ENCODE data around the gene EPS8L2. TPM values are rescaled to one million over a fixed set of nuclear protein-coding genes. Genes with fewer than 3 reads are reported as not detected.

The EPS8L2 gene
- total and polyA plus RNA-seq, 2 of the 4 experiments (the other 2 are of a cell fraction) = 17.2 to 39.4 TPM

- H3K4me3 ChIP-seq (ENCODE audit: insufficient read depth, low read depth, low read length) = no peak overlapping the region
- intact Hi-C loops (cut with micrococcal nuclease) (loop anchor here (10.0 kb wide), 1 partner anchor 171 kb away; no protein-coding TSS in a partner anchor), dilution Hi-C loops (cut with HindIII; ENCODE audit: low sequenced_read_pairs, unreplicated experiment) (no loop called here), in situ Hi-C loops (cut with MboI; ENCODE audit: low sequenced_read_pairs) (no loop called here)
- no peak overlapping the region for H2BK15ac ChIP-seq (ENCODE audit: low read depth, low read length)
- no peak overlapping the region for H4K5ac ChIP-seq (ENCODE audit: low read depth, low read length)
- H3K27me3 ChIP-seq (ENCODE audit: control insufficient read depth, insufficient read depth, low read length) = peaks cover 7% of the 10 kb centered on the region; the same call in 1 of the 2 replicates
- no peak overlapping the region for H2AK5ac ChIP-seq (ENCODE audit: low read depth, low read length)
- no peak overlapping the region; a peak in 1 of 4 replicates for H4K8ac ChIP-seq (ENCODE audit: low read depth in 2 of 2, low read length in 2 of 2)
- no peak overlapping the region for H3K23ac ChIP-seq (ENCODE audit: low read depth, low read length)
- H3K4ac ChIP-seq (ENCODE audit: low read depth, low read length) = no peak overlapping the region
- ATAC-seq (ENCODE audit: low read depth) = no peak
- no peak overlapping the region for H4K91ac ChIP-seq (ENCODE audit: insufficient read depth, low read depth, low read length)
- DNase-seq = no peak
- peak overlapping the region; percentile 5 for H2AK9ac ChIP-seq (replicated peaks; ENCODE audit: low read depth, low read length, poor library complexity)
- no peak overlapping the region for H3K56ac ChIP-seq (ENCODE audit: extremely low read depth, insufficient read depth, low read length)
- no peak for TF ChIP-seq CEBPB (IDR thresholded peaks at IDR 0.05; ENCODE audit: low read depth, low read length)
- no peak for TF ChIP-seq RFX5 (IDR thresholded peaks at IDR 0.05; ENCODE audit: low read depth, low read length)
- no peak for TF ChIP-seq RCOR1 (IDR thresholded peaks at IDR 0.05; ENCODE audit: insufficient replicate concordance, low read length)
- no peak for TF ChIP-seq MXI1 (IDR thresholded peaks at IDR 0.05; ENCODE audit: borderline replicate concordance, low read depth, low read length)
- TF ChIP-seq CHD1 (IDR thresholded peaks at IDR 0.05; ENCODE audit: low read depth, low read length) = no peak
- TF ChIP-seq, protein P1, sequence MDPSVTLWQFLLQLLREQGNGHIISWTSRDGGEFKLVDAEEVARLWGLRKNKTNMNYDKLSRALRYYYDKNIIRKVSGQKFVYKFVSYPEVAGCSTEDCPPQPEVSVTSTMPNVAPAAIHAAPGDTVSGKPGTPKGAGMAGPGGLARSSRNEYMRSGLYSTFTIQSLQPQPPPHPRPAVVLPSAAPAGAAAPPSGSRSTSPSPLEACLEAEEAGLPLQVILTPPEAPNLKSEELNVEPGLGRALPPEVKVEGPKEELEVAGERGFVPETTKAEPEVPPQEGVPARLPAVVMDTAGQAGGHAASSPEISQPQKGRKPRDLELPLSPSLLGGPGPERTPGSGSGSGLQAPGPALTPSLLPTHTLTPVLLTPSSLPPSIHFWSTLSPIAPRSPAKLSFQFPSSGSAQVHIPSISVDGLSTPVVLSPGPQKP (IDR thresholded peaks at IDR 0.05; ENCODE audit: borderline replicate concordance, low read depth, low read length) = no peak
- no peak for TF ChIP-seq SMC3 (IDR thresholded peaks at IDR 0.05; ENCODE audit: low read depth, low read length)
- TF ChIP-seq BHLHE40 (IDR thresholded peaks at IDR 0.05; ENCODE audit: low read depth, low read length) = no peak
- no peak for TF ChIP-seq MAZ (IDR thresholded peaks at IDR 0.05; ENCODE audit: borderline replicate concordance, low read depth, low read length)
- TF ChIP-seq NFE2L2 (IDR thresholded peaks at IDR 0.05; ENCODE audit: low read depth, low read length) = no peak
- TF ChIP-seq POLR2A (IDR thresholded peaks at IDR 0.05; ENCODE audit: low read depth, low read length) = no peak
- no peak for TF ChIP-seq RAD21 (IDR thresholded peaks at IDR 0.05; ENCODE audit: low read length)
- TF ChIP-seq, protein P2, sequence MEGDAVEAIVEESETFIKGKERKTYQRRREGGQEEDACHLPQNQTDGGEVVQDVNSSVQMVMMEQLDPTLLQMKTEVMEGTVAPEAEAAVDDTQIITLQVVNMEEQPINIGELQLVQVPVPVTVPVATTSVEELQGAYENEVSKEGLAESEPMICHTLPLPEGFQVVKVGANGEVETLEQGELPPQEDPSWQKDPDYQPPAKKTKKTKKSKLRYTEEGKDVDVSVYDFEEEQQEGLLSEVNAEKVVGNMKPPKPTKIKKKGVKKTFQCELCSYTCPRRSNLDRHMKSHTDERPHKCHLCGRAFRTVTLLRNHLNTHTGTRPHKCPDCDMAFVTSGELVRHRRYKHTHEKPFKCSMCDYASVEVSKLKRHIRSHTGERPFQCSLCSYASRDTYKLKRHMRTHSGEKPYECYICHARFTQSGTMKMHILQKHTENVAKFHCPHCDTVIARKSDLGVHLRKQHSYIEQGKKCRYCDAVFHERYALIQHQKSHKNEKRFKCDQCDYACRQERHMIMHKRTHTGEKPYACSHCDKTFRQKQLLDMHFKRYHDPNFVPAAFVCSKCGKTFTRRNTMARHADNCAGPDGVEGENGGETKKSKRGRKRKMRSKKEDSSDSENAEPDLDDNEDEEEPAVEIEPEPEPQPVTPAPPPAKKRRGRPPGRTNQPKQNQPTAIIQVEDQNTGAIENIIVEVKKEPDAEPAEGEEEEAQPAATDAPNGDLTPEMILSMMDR (conservative IDR thresholded peaks at IDR 0.05; ENCODE audit: low read depth, low read length) = no peak
- TF ChIP-seq USF2 (IDR thresholded peaks at IDR 0.05; ENCODE audit: low read depth, low read length) = no peak
- TF ChIP-seq FOS (IDR thresholded peaks at IDR 0.05; ENCODE audit: low read depth, low read length) = no peak
- TF ChIP-seq MAFK (IDR thresholded peaks at IDR 0.05; ENCODE audit: low read depth, low read length) = no peak
- no peak overlapping the region for H2AFZ ChIP-seq (replicated peaks; ENCODE audit: low read length, poor library complexity)
- no peak overlapping the region for H3K4me2 ChIP-seq (ENCODE audit: low read depth, low read length)
- no peak overlapping the region for H3K27ac ChIP-seq (ENCODE audit: insufficient read depth, low read length)
- ChIA-PET POLR2A (ENCODE audit: unreplicated experiment) (no interaction called here), CTCF (interaction anchor here (1.1 kb wide), 1 partner anchor 19 kb away, joined by 4 read pairs; no protein-coding TSS in a partner anchor)
- no peaks in the 10 kb centered on the region for H3K9me1 ChIP-seq (ENCODE audit: insufficient read depth, low read length)
- H3K79me1 ChIP-seq (ENCODE audit: low read depth in 1 of 2, low read length in 2 of 2) = no peaks in the 10 kb centered on the region
- H3K9me3 ChIP-seq (ENCODE audit: control insufficient read depth, insufficient read depth, low read length) = no peaks in the 10 kb centered on the region
- no TSS peak for BruUV-seq (replicated peaks)
- peaks cover 6% of the 10 kb centered on the region for H3K4me1 ChIP-seq (ENCODE audit: control insufficient read depth, insufficient read depth, low read length)
- H3K9ac ChIP-seq (ENCODE audit: low read depth, low read length) = no peak overlapping the region
- H2BK20ac ChIP-seq (ENCODE audit: low read depth, low read length) = no peak overlapping the region
- no peak overlapping the region for H2BK5ac ChIP-seq (ENCODE audit: low read depth, low read length, poor library complexity, severe bottlenecking)
- H3K14ac ChIP-seq (replicated peaks; ENCODE audit: low read depth, low read length) = no peak overlapping the region
- no peaks in the 10 kb centered on the region for H4K20me1 ChIP-seq (ENCODE audit: insufficient read depth, low read length)
- WGBS, 2 experiments (ENCODE audit: extremely low coverage in 2 of 2, insufficient read length in 1 of 2) = 11% methylated on average over 20 of the region's 53 CpGs; no CpG with 5 or more reads in 1 of the 2 experiments
- H3K18ac ChIP-seq (ENCODE audit: low read depth, low read length) = no peak overlapping the region
- no peak overlapping the region for H2BK120ac ChIP-seq (ENCODE audit: low read depth, low read length)
- H3K36me3 ChIP-seq (ENCODE audit: control insufficient read depth, insufficient read depth, low read length) = no peaks in the 10 kb centered on the region
Observed at GRCh38 chr11:725624-726202, 19.7 kb downstream of the EPS8L2 start.
